Measurements from ENCODE around the gene TMEM59.

TMEM59 gene

GRCh38 chr1:53979712-53980450 lies 73.1 kb downstream of the TMEM59 start:
- DNase-seq = no peak

Data from CD4-positive, alpha-beta T cell treated with Interleukin-17A for 4 hours (primary cell).